ENCODE data around the gene STEAP1B.
"Not testable (repeated sequence)": the region's sequence is repeated elsewhere in the genome, so short reads cannot be mapped to it uniquely, and the experiment has no call there.

STEAP1B gene

DNA sequence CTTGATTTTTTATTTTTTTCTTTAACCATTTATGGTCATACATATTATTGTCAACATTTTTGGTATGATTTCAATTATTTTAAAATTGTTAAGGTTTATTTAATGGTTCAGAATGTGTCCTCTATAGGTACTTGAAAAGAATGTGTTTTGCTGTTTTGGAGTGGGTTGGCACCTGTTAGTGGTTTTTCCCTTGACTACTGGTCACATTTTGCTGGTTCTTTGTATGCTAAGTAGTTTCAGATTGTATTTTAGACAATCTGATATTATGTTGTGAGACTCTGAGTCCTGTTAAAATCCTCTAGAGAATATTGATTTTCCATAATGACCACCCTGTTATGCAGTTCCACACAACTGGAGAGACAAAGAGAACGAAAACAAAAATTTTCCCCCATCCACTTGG lies 15.0 kb upstream of the STEAP1B start:
- not testable (repeated sequence) for H3K27me3 Mint-ChIP-seq; H3K36me3 Mint-ChIP-seq; H3K4me3 Mint-ChIP-seq; H3K27ac Mint-ChIP-seq; H3K9me3 Mint-ChIP-seq (ENCODE audit: low read depth); H3K4me1 Mint-ChIP-seq (ENCODE audit: low read depth)

DNA sequence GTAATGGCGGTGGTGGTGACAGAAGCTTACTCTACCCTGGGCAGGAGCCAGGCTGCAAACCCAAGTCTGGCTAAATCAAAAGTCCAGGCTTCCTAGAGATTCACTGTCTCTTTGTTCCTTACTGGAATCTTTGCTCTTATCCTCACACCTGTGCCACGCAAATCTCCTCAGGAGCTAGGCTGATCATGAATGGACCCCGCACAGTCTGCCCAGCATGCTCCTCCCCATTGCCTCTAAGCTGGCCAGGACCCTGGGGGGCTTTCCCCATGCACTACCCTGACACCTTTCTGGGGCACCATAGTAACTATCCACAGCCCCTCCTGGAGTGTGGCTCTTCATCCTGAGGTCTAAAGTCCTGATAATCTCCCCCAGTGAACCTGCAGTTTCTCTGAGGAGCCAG lies 7.3 kb upstream of the STEAP1B start:
- H3K27me3 Mint-ChIP-seq, H3K36me3 Mint-ChIP-seq: not testable (repeated sequence)

DNA sequence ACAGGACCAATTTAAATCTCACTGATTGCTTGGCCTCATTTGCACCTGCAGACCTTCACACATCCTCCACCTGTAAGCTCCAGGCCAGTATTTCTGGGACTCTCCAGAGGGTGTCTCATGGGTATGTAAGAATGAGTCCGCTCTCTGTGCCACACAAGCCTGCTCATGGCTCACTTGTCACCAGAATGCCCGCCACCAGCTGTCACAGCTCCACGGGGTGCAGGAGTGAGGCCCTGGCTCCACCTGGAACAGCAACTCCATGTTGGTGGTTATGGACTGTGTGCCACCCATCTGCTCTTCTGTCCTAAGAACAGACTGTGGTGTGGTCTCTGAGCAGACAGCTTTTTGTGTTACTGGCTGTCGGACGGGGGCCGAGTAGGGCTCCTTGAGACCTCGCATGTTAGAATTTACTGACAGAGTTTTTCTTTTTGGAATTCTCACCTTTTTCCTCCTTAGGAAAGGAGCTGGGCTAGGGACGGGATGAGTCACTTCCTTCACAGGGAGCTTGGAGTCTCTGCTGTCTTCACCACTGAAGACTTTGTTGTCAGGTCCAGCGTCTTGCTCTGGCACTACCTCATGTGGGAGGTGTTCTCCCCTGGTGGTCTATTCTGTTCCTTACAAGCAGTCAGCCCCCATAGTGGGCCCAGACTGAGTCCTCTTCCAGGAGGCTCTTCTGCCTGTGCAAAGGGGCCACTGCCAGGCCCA lies 6.5 kb upstream of the STEAP1B start:
- not testable (repeated sequence) for H3K9me3 Mint-ChIP-seq (ENCODE audit: low read depth)

More for the DNA sequence above, 7.3 kb upstream of the STEAP1B start:
- H3K4me1 Mint-ChIP-seq (ENCODE audit: low read depth); H3K9me3 Mint-ChIP-seq (ENCODE audit: low read depth); H3K4me3 Mint-ChIP-seq; H3K27ac Mint-ChIP-seq: not testable (repeated sequence)

DNA sequence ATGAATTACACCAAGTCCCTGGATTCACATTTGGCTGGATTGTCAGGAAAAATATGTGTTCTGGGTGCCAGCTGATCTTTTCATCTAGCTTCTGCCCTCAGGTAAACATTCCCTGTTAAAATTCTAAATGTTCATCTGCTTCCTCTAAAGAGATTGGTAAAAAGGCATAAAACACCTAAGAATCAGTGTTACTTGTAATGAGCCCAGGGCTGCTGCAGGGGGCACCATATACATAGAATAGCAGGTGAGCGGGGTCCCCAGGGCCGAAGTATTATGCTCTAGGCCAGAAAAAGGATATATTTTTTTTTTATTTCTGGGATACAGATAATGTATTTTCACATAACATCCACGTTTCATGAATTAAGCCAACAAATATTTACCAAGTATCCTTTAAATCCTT lies 4.5 kb upstream of the STEAP1B start:
- H3K36me3 Mint-ChIP-seq; H3K27ac Mint-ChIP-seq; H3K9me3 Mint-ChIP-seq (ENCODE audit: low read depth); H3K4me3 Mint-ChIP-seq; H3K27me3 Mint-ChIP-seq; H3K4me1 Mint-ChIP-seq (ENCODE audit: low read depth): not testable (repeated sequence)

More for the DNA sequence above, 6.5 kb upstream of the STEAP1B start:
- not testable (repeated sequence) for H3K4me1 Mint-ChIP-seq (ENCODE audit: low read depth); H3K4me3 Mint-ChIP-seq; H3K27me3 Mint-ChIP-seq; H3K27ac Mint-ChIP-seq; H3K36me3 Mint-ChIP-seq

DNA sequence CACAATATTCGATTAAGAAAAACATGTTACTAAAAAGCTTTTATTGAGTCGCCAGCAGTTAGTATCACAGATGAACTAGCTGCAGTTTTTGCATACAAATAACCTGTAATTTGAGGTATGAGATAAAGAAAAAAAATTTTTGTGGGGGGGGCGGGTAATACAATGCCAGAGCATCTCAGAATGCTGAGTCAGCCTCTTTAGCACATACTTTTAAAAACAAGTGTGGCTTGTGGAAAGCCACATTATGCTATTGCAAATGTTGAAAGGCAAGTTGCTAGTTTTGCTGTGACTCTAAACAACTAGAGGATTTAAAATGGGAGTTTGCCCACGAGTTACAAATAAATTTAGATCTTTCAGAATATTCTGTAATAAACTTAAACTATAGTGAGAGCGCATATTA lies 2.1 kb upstream of the STEAP1B start:
- not testable (repeated sequence) for H3K4me1 Mint-ChIP-seq (ENCODE audit: low read depth); H3K27ac Mint-ChIP-seq; H3K36me3 Mint-ChIP-seq; H3K9me3 Mint-ChIP-seq (ENCODE audit: low read depth); H3K4me3 Mint-ChIP-seq
- peaks cover 14% of the 10 kb centered on the region for H3K27me3 Mint-ChIP-seq

DNA sequence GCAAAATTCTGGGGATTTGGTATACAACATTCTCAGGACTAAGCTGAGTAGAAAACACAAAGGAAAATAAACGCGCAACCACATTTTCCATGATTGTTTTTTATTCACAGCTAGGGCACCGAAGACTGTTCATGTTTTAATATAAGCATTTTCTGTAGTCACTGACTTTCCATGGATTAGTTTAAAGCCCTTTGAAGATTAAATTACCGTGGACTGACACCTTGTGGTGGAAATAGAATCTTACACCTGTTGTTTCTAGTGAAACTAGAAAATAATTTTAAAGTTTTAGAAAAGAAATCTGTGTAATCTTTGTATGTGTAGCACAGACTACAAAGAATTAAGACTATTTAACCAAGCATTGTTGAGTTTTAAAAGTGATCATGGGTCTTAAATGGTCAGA lies 1.3 kb upstream of the STEAP1B start:
- not testable (repeated sequence) for H3K9me3 Mint-ChIP-seq (ENCODE audit: low read depth); H3K4me1 Mint-ChIP-seq (ENCODE audit: low read depth); H3K36me3 Mint-ChIP-seq; H3K27ac Mint-ChIP-seq; H3K4me3 Mint-ChIP-seq
- peaks cover 14% of the 10 kb centered on the region for H3K27me3 Mint-ChIP-seq

DNA sequence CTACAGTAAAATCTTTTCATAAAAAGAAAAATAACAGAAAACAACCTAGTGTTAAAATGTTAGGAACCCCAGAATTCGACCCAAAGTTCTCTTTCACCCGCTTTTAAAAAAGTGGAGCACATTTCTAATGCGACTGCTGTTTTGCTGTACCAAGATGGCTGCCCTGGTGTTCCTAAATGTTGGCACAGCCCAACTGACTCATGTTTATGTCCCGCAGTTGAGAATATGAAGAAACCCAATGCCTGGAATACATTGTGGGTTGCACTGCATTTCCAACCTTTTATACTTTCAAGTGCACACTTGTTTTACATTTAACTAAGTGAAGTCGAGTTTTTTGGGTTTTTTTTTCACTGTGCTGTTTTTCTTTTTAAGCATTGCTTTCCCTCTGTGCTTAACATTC lies 944 bp downstream of the STEAP1B start:
- Mint-ChIP-seq H3K27me3 (peaks cover 12% of the 10 kb centered on the region), H3K36me3 (no peaks in the 10 kb centered on the region), H3K27ac (no peak overlapping the region), H3K4me3 (no peak overlapping the region), H3K4me1 (ENCODE audit: low read depth) (peaks cover 7% of the 10 kb centered on the region), H3K9me3 (ENCODE audit: low read depth) (no peaks in the 10 kb centered on the region)

DNA sequence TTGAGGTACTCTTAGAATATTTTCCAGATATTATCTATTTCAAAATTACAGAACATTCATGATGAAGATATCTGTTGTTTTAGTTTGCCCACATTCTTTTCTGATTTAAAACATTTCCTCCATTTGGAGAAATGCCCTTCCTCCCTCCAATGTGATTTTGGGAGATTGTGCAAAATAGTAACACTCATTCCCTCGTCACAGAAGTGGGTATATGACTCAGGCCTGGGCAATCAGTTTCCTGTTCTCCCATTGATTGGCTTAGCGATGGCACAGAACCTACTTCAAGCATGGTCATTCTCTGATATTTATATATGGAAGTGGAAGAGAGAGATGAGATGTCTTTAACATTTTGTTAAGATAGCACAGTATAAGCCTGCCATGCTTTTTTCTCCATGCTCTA lies 3.1 kb downstream of the STEAP1B start:
- not testable (repeated sequence) for H3K4me1 Mint-ChIP-seq (ENCODE audit: low read depth); H3K4me3 Mint-ChIP-seq; H3K27ac Mint-ChIP-seq; H3K27me3 Mint-ChIP-seq; H3K36me3 Mint-ChIP-seq; H3K9me3 Mint-ChIP-seq (ENCODE audit: low read depth)

DNA sequence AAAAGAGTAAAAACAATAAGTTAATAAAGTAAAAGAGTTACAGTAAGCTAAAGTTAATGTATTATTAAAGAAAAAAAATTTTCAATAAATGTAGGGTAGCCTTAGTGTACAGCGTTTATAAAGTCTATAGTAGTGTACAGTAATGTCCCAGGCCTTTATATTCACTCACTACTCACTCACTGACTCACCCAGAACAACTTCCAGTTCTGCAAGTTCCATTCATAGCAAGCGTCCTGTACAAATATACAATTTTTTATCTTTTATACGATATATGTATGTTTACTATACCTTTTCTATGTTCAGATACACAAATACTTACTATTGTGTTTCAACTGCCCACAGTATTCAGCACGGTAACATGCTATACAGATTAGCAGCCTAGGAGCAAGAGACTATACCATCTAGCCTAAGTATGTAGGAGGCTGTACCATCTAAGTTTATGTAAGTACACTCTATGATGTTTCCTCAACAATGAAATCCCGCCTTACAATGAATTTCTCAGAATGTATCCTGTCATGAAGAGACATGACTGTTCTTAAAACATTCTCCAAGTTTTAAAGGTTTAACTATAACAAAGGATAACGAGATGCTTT lies 3.6 kb downstream of the STEAP1B start:
- not testable (repeated sequence) for H3K9me3 Mint-ChIP-seq (ENCODE audit: low read depth); H3K4me3 Mint-ChIP-seq; H3K36me3 Mint-ChIP-seq; H3K4me1 Mint-ChIP-seq (ENCODE audit: low read depth); H3K27ac Mint-ChIP-seq; H3K27me3 Mint-ChIP-seq

DNA sequence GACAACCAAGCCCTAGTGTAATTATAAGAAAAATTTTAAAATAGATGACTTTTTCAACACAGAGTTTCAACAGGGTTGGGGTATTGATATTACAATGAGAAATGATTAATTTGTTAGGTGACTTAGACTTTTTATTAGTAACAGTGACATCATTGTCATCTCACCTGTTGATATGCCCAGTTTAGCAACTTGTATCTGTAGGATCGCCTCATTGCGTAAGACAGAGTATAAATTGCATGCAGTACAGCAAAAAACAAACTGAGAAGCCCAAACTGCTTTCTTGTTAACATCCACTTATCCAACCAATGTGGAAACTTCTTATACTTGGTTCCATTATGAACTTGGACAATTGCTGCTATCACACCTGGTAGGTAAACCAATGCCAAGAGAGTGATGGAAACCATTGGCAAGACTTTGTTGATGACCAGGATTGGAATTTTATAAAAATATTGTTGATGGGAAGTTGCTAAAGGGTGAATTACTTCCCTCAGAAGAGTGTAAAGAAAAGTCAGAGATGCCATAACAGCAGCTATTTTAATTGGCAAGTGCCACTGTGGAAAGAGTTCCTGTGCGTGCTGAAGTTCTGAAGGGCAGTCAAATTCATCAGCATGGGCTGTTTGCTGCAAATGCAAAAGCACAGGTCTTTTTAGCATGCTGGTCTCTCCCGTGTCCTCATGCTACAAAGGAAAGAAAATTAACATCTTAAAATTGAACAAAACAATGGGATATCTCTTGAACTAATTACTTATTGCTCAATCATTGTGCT lies 6.6 kb downstream of the STEAP1B start:
- H3K9me3 Mint-ChIP-seq (ENCODE audit: low read depth); H3K4me1 Mint-ChIP-seq (ENCODE audit: low read depth); H3K27ac Mint-ChIP-seq; H3K27me3 Mint-ChIP-seq; H3K36me3 Mint-ChIP-seq; H3K4me3 Mint-ChIP-seq: not testable (repeated sequence)

DNA sequence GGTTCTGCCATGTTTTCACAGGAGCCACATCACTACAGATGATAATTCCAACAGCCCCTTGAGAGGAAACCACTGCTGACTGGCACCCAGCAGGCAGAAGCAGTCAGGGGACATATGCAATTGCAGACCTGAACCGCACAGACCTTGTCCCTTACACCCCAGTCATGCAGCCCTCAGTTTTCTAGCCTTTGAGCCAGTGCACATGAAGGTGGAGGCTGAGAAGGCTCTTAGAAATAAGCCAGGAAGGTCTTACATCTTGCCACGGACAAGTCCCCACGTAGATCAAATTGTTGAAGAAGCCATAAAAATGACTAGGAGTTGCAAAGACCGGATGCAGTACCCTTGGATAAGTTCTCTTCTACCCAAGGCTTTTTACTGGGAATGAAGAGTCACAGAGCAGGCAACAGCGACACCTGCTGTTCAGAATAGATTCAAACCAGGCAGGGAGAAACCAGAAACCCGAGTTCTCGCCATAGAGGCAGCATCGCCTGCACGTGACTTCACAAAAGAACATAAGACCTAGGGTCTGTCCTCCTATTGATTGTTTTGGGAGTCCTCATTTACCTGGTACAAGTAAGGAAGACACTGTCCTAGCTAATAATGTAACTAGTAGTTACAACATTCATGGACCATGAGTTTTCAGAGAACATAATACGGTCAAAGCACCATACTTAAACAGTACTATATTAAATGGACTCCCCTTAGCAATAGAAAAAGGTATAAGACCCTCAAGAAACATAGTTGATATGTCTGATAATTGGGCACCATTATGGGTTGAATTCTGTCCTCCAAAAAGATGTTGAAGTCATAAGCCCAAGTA lies 11.1 kb downstream of the STEAP1B start:
- Mint-ChIP-seq H3K4me3 (no peak overlapping the region), H3K36me3 (no peaks in the 10 kb centered on the region), H3K9me3 (ENCODE audit: low read depth) (no peaks in the 10 kb centered on the region), H3K27me3 (no peaks in the 10 kb centered on the region), H3K27ac (no peak overlapping the region), H3K4me1 (ENCODE audit: low read depth) (no peaks in the 10 kb centered on the region)

DNA sequence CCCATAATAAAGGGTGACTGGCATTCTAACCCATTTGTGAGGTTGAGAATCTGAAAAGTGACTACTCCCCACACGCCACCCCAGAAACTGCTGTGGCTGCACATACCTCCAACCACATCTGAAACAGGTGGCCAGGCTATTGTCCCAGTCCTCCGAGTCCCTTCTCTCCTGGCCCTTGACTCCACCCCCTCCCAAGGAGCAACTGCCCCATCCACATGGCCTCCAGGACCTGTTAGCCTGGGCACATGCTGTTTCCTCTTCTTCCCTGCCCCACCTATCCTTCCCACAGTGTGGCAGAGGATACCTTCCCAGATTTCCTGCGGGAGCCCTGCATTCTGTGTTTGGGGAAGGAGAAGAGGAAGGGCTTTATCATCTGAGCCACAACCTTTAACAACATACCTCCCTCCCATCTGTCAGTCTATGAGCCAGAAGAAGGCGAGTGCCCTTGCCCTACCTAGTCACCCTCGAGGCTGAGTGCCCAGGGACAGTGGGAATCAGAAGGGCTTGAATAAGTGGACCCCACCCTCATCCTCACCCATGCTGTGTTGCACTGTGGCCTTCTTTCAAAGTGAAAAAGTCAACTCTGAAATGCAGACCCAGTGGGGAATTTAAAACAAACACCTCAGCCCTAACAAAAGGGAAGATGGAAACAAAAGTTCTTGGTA lies 11.9 kb downstream of the STEAP1B start:
- Mint-ChIP-seq H3K27ac (no peak overlapping the region), H3K4me1 (ENCODE audit: low read depth) (no peaks in the 10 kb centered on the region)

DNA sequence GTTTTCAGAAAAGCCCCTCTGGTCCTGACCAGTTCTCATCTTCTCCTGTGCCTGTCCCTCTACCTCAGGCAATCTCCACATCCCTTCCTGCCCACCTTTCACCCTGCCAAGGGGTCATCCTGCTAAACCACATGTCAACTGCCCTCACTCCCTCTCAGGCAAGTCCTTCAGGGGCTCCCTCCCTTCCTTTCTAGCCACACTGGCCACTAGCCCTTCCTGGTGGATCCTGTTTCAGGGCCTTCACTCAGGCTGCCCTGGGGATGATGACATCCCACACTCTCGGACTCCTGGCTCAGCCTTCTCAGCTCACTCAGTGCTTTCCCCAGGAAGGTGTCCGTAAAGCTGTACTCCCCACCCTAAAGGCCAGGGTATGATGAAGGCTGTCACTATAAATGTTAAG lies 13.4 kb downstream of the STEAP1B start:
- Mint-ChIP-seq H3K27me3 (no peaks in the 10 kb centered on the region), H3K9me3 (ENCODE audit: low read depth) (no peaks in the 10 kb centered on the region), H3K27ac (no peak overlapping the region), H3K36me3 (no peaks in the 10 kb centered on the region), H3K4me1 (ENCODE audit: low read depth) (no peaks in the 10 kb centered on the region), H3K4me3 (no peak overlapping the region)

More for the DNA sequence above, 11.9 kb downstream of the STEAP1B start:
- no peak overlapping the region for H3K4me3 Mint-ChIP-seq
- no peaks in the 10 kb centered on the region for H3K27me3 Mint-ChIP-seq
- no peaks in the 10 kb centered on the region for H3K36me3 Mint-ChIP-seq
- no peaks in the 10 kb centered on the region for H3K9me3 Mint-ChIP-seq (ENCODE audit: low read depth)

DNA sequence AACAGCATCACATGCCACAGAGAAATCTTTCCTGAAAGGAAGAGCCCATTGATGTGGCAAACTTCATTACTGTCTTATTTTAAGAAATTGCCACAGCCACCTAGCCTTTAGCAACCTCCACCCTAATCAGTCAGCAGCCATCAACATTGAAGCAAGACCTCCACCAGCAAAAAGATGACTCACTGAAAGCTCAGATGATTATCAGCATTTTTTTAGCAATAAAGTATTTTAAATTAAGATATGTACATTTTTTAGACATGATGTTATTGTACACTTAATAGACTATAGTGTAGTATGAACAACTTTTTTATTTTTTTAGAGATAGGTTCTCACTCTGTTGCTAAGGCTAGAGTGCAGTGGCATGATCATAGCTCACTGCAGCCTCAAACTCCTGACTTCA lies 14.8 kb downstream of the STEAP1B start:
- no peak overlapping the region for H3K27ac Mint-ChIP-seq
- H3K36me3 Mint-ChIP-seq, result no peaks in the 10 kb centered on the region
- H3K4me3 Mint-ChIP-seq, result no peak overlapping the region
- H3K4me1 Mint-ChIP-seq (ENCODE audit: low read depth), result no peaks in the 10 kb centered on the region
- no peaks in the 10 kb centered on the region for H3K9me3 Mint-ChIP-seq (ENCODE audit: low read depth)
- no peaks in the 10 kb centered on the region for H3K27me3 Mint-ChIP-seq

DNA sequence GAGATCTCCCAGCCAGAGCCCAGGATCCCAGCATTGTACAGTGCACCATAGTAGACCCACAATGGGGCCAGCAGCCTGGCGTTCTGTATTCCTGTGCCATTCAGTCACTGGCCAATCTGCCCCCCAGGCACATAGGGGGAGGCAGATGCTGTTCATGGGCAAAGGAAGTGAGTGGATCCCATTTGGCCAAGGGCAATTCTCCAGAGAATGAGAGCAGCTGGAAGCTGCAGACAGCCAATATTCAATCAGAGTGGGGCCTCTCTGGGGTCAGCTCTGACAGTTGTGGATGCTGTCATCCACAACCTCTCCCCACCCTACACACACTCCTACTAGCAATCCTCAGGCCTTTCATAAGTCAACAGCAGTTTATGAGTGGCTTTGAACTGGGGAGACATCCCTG lies 17.5 kb downstream of the STEAP1B start:
- Mint-ChIP-seq H3K27ac (no peak overlapping the region), H3K4me3 (no peak overlapping the region), H3K4me1 (ENCODE audit: low read depth) (no peaks in the 10 kb centered on the region), H3K27me3 (no peaks in the 10 kb centered on the region), H3K36me3 (no peaks in the 10 kb centered on the region), H3K9me3 (ENCODE audit: low read depth) (no peaks in the 10 kb centered on the region)

Data from activated naive CD8-positive, alpha-beta T cell (primary cell).